ENCODE results near the gene C14orf180.

The C14orf180 gene

DNA sequence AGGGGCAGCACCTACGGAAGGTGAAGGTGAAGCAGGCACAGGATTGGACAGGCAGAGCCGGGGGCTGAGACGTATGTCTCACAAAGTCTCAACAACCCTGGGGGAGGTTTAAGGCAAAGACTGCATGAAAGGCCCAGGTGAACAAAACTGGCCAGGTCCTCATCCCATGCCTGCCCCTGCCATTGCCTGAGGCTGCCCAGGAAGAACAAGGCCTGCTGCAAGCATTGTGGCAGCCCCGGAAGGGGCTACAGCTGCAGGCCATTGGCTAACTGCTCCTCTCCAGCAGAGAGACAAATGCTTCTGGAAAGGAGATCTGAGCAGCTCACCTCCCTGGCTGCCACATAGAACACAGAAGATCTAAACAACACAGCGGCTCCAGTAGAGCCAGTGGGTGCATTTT lies 45.4 kb downstream of the C14orf180 start:
- TF ChIP-seq, protein P1, sequence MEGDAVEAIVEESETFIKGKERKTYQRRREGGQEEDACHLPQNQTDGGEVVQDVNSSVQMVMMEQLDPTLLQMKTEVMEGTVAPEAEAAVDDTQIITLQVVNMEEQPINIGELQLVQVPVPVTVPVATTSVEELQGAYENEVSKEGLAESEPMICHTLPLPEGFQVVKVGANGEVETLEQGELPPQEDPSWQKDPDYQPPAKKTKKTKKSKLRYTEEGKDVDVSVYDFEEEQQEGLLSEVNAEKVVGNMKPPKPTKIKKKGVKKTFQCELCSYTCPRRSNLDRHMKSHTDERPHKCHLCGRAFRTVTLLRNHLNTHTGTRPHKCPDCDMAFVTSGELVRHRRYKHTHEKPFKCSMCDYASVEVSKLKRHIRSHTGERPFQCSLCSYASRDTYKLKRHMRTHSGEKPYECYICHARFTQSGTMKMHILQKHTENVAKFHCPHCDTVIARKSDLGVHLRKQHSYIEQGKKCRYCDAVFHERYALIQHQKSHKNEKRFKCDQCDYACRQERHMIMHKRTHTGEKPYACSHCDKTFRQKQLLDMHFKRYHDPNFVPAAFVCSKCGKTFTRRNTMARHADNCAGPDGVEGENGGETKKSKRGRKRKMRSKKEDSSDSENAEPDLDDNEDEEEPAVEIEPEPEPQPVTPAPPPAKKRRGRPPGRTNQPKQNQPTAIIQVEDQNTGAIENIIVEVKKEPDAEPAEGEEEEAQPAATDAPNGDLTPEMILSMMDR (IDR thresholded peaks at IDR 0.05; ENCODE audit: low read depth, low read length): no peak
- no peaks in the 10 kb centered on the region for H3K9me3 ChIP-seq
- no peak overlapping the region for H3K4me3 ChIP-seq (ENCODE audit: low read depth, low read length)
- no peaks in the 10 kb centered on the region for H3K36me3 ChIP-seq
- H3K27me3 ChIP-seq: no peaks in the 10 kb centered on the region
- DNase-seq: no peak
- no peaks in the 10 kb centered on the region for H3K4me1 ChIP-seq

DNA sequence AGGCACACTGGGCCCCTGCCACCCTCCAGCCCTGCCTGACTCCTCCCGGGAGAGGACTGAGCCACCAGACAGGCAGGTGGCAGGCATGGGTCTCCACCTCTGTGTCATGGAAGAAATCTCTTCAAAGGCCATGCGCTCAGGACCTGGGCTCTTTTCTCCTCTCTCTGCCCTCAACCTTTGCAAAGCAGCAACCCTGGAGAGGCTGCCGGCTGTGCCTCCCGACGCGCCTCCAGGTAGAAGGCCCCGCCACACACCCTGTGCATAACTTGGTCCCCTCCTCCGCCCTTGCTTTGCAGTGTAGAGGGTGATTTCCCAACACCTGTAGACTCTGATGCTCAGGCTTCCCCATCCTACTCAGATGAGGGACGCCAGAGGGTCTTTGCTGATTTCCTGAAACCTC lies 53.2 kb downstream of the C14orf180 start:
- DNase-seq: no peak
- peaks cover 5% of the 10 kb centered on the region; the same call in 1 of the 2 replicates for H3K4me1 ChIP-seq
- no peaks in the 10 kb centered on the region for H3K9me3 ChIP-seq
- H3K36me3 ChIP-seq: no peaks in the 10 kb centered on the region
- TF ChIP-seq, protein P1 (IDR thresholded peaks at IDR 0.05; ENCODE audit: low read depth, low read length): no peak
- no peaks in the 10 kb centered on the region for H3K27me3 ChIP-seq
- no peak overlapping the region for H3K4me3 ChIP-seq (ENCODE audit: low read depth, low read length)

DNA sequence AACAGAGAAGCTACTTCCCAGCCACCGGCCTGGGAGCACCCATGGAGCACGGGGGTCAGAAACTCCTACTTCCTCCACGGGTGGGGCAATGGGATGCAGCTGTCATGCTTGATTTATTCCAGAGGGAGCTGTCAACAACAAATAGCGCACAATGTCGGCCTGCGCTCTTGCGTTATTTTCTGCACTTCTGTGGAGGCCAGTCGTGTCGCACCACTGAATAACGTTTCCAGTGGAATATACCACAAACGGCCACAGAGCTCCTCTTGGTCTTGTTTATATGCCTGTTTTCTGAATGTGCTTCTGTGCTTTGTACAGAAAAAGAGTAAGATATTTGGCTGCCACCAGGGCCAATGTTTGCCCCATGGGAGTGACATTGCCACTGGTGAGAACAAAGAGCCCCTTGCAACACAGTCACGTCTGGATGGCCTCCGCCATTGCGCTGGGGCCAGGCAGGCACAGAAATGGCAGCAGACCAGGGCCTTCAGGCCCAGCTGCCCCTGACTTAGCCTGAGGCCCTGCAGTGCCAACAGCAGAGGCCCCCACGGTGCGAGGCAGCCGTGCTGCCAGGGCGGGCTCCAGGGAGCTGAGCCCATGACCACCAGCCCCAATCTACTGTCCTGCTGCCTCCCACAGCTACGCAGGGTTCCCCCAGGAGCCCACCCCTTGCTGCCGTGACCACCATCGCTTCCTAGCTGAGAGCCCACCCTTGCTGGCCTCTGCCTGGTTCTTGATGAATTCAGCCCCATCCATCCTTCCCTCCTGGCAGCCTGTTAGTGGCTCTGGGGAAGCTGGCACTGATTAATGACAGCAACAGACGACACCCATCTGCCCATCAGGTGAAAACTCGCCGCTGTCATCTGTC lies 53.9 kb downstream of the C14orf180 start:
- Histone ChIP-seq H3K4me1 (peaks cover 12% of the 10 kb centered on the region), H3K27me3 (no peaks in the 10 kb centered on the region)

DNA sequence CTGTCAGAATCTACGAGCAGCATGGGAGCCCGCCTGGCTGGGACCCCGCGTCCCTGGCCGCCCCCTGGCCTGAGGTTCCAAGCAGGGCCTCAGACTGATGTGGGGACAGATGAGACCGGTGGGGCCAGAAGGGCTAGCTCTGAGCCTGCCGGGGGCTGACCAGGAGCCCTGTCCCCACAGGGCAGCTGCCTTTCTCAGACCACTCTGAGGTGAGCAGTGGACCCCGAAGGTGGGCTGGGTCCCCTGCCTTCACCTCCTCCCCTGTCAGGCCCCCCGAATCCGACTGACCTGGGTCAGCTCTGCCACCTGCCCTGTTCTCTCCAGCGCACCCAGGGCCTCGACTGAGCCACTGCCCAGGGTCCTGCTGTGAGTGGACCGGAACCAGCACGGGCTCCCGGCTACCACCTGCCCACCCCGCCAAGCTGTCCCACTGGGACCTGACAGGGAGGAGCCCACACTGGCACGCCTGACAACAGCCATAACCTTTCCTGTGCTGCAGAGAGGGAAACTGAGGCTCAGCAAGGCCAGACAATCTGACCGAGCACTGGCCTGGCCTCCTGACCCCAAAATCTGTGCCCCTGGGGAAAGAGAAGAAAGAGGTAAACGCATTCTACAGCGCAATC lies 54.7 kb downstream of the C14orf180 start:
- H3K9me3 ChIP-seq: no peaks in the 10 kb centered on the region
- no peak overlapping the region for H3K4me3 ChIP-seq (ENCODE audit: low read depth, low read length)
- no peaks in the 10 kb centered on the region for H3K27me3 ChIP-seq
- H3K4me1 ChIP-seq: peaks cover 12% of the 10 kb centered on the region
- H3K36me3 ChIP-seq: no peaks in the 10 kb centered on the region
- no peak for DNase-seq
- TF ChIP-seq, protein P1 (IDR thresholded peaks at IDR 0.05; ENCODE audit: low read depth, low read length): no peak

More for the DNA sequence above, 53.9 kb downstream of the C14orf180 start:
- H3K9me3 ChIP-seq: no peaks in the 10 kb centered on the region
- TF ChIP-seq, protein P1 (IDR thresholded peaks at IDR 0.05; ENCODE audit: low read depth, low read length): no peak
- DNase-seq: no peak
- no peaks in the 10 kb centered on the region for H3K36me3 ChIP-seq
- no peak overlapping the region for H3K4me3 ChIP-seq (ENCODE audit: low read depth, low read length)

DNA sequence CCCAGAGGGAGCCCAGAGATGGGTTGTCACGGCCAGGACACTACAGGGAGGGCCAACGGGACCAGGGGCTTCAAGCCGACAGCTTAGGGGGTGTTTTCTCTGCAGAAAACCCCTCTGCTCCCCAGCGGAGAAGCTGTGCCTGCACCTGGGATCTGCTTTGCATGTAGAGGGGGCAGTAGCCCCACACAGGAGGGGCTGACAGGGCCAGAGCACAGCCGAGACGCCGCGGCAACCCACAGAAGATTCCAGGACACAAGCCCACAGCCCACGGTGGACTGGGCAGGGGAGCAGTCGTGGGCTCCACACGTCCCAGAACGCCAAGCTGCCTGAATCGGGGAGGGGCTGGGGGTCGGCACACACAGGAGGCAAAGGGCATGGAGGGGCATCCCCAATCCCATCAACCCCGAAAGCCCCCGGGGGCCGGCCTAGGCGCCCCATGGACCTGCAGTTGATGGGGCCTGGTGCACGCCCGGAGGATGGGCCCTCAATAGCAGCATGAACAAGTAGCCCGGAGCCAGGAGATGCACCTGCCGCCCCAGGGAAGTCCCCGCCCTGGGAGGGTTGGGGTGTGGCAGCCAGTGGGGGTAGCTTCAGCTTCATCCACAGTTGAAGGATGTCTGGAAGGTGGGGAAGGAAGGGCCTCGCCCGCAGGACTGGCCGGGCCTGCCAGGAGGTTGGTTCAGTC lies 55.5 kb downstream of the C14orf180 start:
- no peaks in the 10 kb centered on the region for H3K36me3 ChIP-seq
- DNase-seq: no peak
- no peaks in the 10 kb centered on the region for H3K9me3 ChIP-seq
- peaks cover 12% of the 10 kb centered on the region for H3K4me1 ChIP-seq
- H3K4me3 ChIP-seq (ENCODE audit: low read depth, low read length): no peak overlapping the region
- TF ChIP-seq, protein P1 (IDR thresholded peaks at IDR 0.05; ENCODE audit: low read depth, low read length): no peak
- H3K27me3 ChIP-seq: no peaks in the 10 kb centered on the region

All from BE2C (cell line).